Small intestine (tissue), 7 donors: ENCODE results near the gene CIDEC. TPM values are rescaled to one million over a fixed set of nuclear protein-coding genes. Genes with fewer than 3 reads are reported as not detected.
"Not testable (repeated sequence)": the region's sequence is repeated elsewhere in the genome, so short reads cannot be mapped to it uniquely, and the experiment has no call there.

Experiments used
- DNase-seq, 2 donors: peaks; one replicate each; pipeline versions ENCODE4 v3.0.0 to v3.0.0-alpha.2; 2013
- FAIRE-seq: peaks from 2 replicates; lab custom pipeline; 2012; peaks lifted over from hg19 to GRCh38; lab: Jason Lieb, UNC
- H3K27ac ChIP-seq, 3 donors: one replicate each; pipeline ENCODE4 v1.5.1; 2013; ENCODE audit warnings: low read length in 2 of 3, mild to moderate bottlenecking in 2 of 3, control low read depth in 1 of 3, inconsistent platforms in 1 of 3, low read depth in 1 of 3, moderate library complexity in 1 of 3
- H3K27me3 ChIP-seq, 3 donors: one replicate each; pipeline ENCODE4 v1.6.1; 2013; ENCODE audit warnings: low read length in 3 of 3, inconsistent platforms in 1 of 3; ENCODE audit not compliant: control insufficient read depth in 3 of 3, insufficient read depth in 3 of 3
- H3K36me3 ChIP-seq, 3 donors: one replicate each; pipeline ENCODE4 v1.6.1; 2013; ENCODE audit warnings: low read length in 3 of 3, inconsistent platforms in 1 of 3, low read depth in 1 of 3, mild to moderate bottlenecking in 1 of 3, moderate library complexity in 1 of 3; ENCODE audit not compliant: control insufficient read depth in 3 of 3, insufficient read depth in 2 of 3
- H3K4me1 ChIP-seq, 3 donors: one replicate each; pipeline ENCODE4 v1.6.1; 2013; ENCODE audit warnings: low read length in 2 of 3, inconsistent platforms in 1 of 3, low read depth in 1 of 3, mild to moderate bottlenecking in 1 of 3, moderate library complexity in 1 of 3; ENCODE audit not compliant: control insufficient read depth in 3 of 3, insufficient read depth in 2 of 3
- H3K4me3 ChIP-seq, 3 donors: one replicate each; pipeline ENCODE4 v1.5.1; 2013; ENCODE audit warnings: low read length in 3 of 3, control low read depth in 1 of 3, inconsistent platforms in 1 of 3, low read depth in 1 of 3, mild to moderate bottlenecking in 1 of 3, moderate library complexity in 1 of 3
- H3K9me3 ChIP-seq, 2 donors: one replicate each; pipeline ENCODE4 v1.6.1; 2013; ENCODE audit warnings: low read depth in 1 of 2, low read length in 1 of 2; ENCODE audit not compliant: control insufficient read depth in 2 of 2, insufficient read depth in 1 of 2
- WGBS, 3 donors: extraction: QIAGEN DNeasy Blood & Tissue Kit; methylation state at CpG; one replicate each; pipeline ENCODE4 v1.1.7; 2013; 5-methylcytosine and 5-hydroxymethylcytosine counted together
- polyA plus RNA-seq, 4 donors: library from polyadenylated mRNA; stranded (reverse) in 3 of 4; unstranded in 1 of 4; fragments of 200-250 nt in 3 of 4; fragments of 120-200 nt in 1 of 4; gene quantifications; one replicate each; pipeline versions ENCODE4 v1.2.1 to v1.2.3, GENCODE V29; 2013
- donor health status: healthy with polysubstance abuse.
- donor health status: control.
- donor health status: control.
- donor health status: Bipolar disorder and iron deficiency.
- donor health status: healthy.

The CIDEC gene
- polyA plus RNA-seq, 4 donors = 19.0 to 748 (median 310) TPM

DNA sequence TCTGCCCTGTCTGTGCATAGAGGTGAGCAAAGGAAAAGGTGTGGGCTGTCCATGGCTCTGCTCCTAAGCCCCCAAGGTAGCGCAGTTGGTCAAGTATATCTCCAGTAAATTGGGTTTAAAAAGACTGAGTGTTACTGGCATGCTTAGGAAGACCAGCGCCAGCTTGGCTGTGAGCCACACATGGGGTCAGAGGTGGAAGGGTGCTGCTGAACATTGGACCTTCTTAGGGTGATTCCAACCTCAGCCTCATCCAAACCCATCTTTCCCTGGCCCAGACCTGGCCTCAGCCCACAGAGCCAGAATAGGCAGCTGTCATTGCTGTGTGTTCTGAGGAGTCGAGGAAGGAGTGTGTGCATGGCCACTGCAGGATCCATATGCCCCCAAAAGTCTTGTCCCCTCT is 28.2 kb upstream of the CIDEC start:
- WGBS, 3 donors = 52 to 78% (median 63%) methylated on average over 3 of the region's 3 CpGs
- DNase-seq (peak in 1 of 2 donors; percentile 63), FAIRE-seq (no peak)
- Histone ChIP-seq H3K4me3 (no peak overlapping the region), H3K27ac (no peak overlapping the region), H3K9me3 (no peaks in the 10 kb centered on the region), H3K4me1 (peaks cover 0 to 11% (median 8%) of the 10 kb centered on the region in 3 donors), H3K36me3 (peaks cover 0 to 69% (median 12%) of the 10 kb centered on the region in 3 donors), H3K27me3 (no peaks in the 10 kb centered on the region)

DNA sequence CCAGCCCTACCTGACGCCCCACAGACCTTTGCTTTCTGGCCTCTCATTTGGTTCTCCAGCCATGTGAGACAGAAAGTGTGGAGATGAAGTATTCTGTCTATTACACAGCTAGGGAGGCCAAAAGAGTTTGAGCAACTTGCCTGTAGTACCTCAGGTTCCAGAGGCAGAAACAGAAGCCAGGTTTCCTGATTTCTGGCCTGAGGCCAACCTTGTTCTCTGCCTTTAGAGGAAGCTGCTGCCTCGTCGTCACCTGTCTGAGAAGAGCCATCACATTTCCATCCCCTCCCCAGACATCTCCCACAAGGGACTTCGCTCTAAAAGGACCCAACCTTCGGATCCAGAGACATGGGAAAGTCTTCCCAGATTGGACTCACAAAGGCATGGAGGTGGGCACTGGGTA is 26.4 kb upstream of the CIDEC start:
- FAIRE-seq (no peak), DNase-seq (no peak)
- no peak overlapping the region for H3K27ac ChIP-seq
- H3K4me1 ChIP-seq = peaks cover 4 to 19% (median 11%) of the 10 kb centered on the region in 3 donors
- no peak overlapping the region for H3K4me3 ChIP-seq
- no peaks in the 10 kb centered on the region for H3K9me3 ChIP-seq
- 66 to 73% (median 67%) methylated on average over 5 of the region's 5 CpGs for WGBS, 3 donors
- peaks cover 0 to 59% (median 12%) of the 10 kb centered on the region in 3 donors for H3K36me3 ChIP-seq
- H3K27me3 ChIP-seq = no peaks in the 10 kb centered on the region

DNA sequence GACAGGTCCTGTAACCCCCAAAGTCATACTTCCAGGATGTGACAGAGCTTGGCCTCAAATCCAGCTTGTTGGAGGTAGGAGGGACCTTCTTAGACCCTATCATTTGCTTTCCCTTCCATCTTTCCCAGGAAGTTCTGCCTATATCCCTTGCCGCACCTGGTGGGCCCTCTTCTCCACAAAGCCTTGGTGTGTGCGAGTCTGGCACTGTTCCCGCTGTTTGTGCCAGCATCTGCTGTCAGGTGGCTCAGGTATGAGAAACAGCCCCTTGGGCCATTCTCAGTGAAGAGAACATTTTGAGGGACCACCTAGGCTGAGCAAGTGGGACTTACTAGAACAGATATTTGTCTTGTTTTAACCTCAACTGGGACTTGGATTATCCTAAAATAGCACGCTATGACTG is 23.9 kb upstream of the CIDEC start:
- FAIRE-seq = no peak
- WGBS, 3 donors = 28 to 65% (median 36%) methylated on average over 4 of the region's 4 CpGs
- Histone ChIP-seq H3K27ac (peak overlapping the region in 1 of 3 donors; percentile 2), H3K27me3 (no peaks in the 10 kb centered on the region), H3K36me3 (peaks cover 0 to 38% (median 0%) of the 10 kb centered on the region in 3 donors), H3K4me1 (peaks cover 4 to 34% (median 13%) of the 10 kb centered on the region in 3 donors), H3K4me3 (peak overlapping the region in 2 of 3 donors; percentile 70 to 72), H3K9me3 (peaks cover 0 to 7% of the 10 kb centered on the region in 2 donors)
- no peak for DNase-seq

DNA sequence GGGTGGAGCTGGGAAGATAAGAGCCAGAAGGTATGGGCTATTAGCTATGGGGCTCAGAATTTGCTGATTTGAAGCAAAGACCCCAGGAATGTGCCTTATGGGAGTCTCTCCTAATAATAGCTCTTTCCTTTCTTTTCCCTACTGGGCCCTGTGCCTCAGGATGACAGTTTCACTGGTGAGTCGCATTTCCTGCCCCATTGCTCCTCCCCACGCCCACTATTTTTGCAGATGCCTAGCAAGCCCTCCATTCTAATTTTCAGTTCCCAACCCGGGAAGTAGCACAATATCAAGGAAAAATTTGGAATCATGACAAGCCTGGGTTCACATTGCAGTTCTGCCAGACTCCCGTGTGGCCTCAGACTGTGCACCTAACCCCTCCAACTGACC is 23.2 kb upstream of the CIDEC start:
- H3K27me3 ChIP-seq = no peaks in the 10 kb centered on the region
- no peak for FAIRE-seq
- H3K4me1 ChIP-seq = peaks cover 4 to 38% (median 12%) of the 10 kb centered on the region in 3 donors
- DNase-seq = peak in 1 of 2 donors; percentile 24
- H3K27ac ChIP-seq = peak overlapping the region; percentile 79 to 91 (median 83)
- peaks cover 0 to 32% (median 0%) of the 10 kb centered on the region in 3 donors for H3K36me3 ChIP-seq
- WGBS, 3 donors = 6 to 22% (median 13%) methylated on average over 4 of the region's 4 CpGs
- peaks cover 0 to 7% of the 10 kb centered on the region in 2 donors for H3K9me3 ChIP-seq
- H3K4me3 ChIP-seq = peak overlapping the region; percentile 10 to 72 (median 70)

DNA sequence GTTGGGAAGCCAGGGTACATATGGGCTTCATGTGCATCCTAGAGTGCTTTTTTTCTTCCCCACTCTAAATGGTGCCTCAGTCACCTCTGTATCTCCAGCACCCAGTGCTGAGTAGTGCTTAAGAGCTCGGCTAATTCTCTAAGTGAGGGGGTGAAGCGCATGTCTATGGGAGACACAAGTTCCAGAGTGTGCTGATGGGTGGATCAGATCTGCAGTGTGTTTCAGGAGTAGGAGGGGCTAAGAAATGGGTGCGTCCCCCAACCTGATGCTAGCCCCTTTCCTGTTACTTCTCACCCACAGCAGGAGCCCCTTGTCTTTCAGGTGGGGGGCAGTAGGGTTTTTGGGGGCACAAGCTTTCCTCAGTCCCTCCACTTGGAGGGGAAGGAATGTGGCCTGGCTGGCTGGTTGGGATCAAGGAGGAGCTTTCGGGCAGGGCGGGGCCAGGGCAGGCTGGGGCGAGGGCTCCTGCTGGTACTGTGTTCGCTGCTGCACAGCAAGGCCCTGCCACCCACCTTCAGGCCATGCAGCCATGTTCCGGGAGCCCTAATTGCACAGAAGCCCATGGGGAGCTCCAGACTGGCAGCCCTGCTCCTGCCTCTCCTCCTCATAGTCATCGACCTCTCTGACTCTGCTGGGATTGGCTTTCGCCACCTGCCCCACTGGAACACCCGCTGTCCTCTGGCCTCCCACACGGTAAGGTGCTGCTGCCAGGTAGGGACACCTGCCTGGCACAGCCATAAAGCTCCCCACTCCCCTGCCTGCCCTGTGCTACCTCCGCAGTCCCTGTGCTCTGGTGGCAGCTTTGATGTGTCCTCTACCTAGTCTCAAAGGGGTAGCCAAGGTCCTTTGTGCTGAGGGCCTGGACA is 22.6 kb upstream of the CIDEC start, which contains the start of gene IL17RE:
TSS of gene IL17RE (plus strand) at position 477 of the 866 bp plus-strand sequence. CDS start at position 562, 85 bp downstream.
- no peaks in the 10 kb centered on the region for H3K27me3 ChIP-seq
- peaks cover 0 to 7% of the 10 kb centered on the region in 2 donors for H3K9me3 ChIP-seq
- FAIRE-seq = no peak
- H3K36me3 ChIP-seq = peaks cover 0 to 26% (median 0%) of the 10 kb centered on the region in 3 donors
- DNase-seq = peak; percentile 80 to 81
- WGBS, 3 donors = 4 to 39% (median 31%) methylated on average over 11 to 13 of the region's 13 CpGs
- peak within 1 kb of the TSS; percentile 79 to 91 (median 83) for H3K27ac ChIP-seq
- peak within 1 kb of the TSS; percentile 10 to 72 (median 70) for H3K4me3 ChIP-seq
- H3K4me1 ChIP-seq = peaks cover 4 to 38% (median 10%) of the 10 kb centered on the region in 3 donors

DNA sequence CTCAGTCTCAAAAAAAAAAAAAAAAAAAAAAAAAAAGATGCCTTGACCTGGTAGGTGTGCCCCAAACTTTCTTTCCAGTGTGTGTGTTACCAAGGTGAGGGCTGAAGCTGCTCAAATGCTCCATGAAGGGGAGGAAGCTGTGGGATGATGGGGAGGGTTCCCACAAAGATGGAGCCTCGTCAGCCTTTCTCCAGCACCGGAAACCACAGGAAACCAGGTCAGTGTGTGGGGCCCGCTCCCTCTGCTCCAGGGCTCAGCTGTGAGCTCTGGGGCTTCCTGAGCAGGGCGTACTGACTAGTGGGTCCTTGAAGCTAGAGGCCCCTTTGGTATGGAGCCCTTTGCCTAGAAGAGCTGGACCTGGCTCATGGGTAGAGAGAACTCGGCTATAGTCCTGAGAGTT is 21.9 kb upstream of the CIDEC start:
- Histone ChIP-seq H3K27me3 (no peaks in the 10 kb centered on the region), H3K9me3 (peaks cover 0 to 7% of the 10 kb centered on the region in 2 donors), H3K27ac (peak overlapping the region; percentile 79 to 91 (median 83)), H3K36me3 (peaks cover 0 to 20% (median 0%) of the 10 kb centered on the region in 3 donors), H3K4me3 (peak overlapping the region in 1 of 3 donors; percentile 70), H3K4me1 (peaks cover 4 to 44% (median 12%) of the 10 kb centered on the region in 3 donors)
- DNase-seq = no peak
- WGBS, 3 donors = 28 to 43% (median 40%) methylated on average over 5 of the region's 5 CpGs
- no peak for FAIRE-seq

DNA sequence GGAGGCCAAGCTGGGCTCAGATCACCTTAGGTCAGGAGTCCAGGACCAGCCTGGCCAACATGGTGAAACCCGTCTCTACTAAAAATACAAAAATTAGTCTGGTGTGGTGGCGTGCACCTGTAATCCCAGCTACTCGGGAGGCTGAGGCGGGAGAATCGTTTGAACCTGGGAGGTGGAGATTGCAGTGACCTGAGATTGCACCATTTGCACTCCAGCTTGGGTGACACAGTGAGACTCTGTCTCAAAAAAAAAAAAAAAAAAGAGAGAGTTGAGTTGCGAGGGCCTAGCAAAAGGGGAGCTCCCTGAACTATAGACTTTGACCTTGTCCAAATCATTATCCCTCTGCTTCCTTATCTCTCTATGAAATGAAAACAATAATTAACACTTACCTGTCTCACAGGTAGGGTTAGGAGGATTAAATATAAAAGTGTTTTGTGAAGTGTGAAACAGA is 20.9 kb upstream of the CIDEC start:
- FAIRE-seq = not testable (repeated sequence)

DNA sequence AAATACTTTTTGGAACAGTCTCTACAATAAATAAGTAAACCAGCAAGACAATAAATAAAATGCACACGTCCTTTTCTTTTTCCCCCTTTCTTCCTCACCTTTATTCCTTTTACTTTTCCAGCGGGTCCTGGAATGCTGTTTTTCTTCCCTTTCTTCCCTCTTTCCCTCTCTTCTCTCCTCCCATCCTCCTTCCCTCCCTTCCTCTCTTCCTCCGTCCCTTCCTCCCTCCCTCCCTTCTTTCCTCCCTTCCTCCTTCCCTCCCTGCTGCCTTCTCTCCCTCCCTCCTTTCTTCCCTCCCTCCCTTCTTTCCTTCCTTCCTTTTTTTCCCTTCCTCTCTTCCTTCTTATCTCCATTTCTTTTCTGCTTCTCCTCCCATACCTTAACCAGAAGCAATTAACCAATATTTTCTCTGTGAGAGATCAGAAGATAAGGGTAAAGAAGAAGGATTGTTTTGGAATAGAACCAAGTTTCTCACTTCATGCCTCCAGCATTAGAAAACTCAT is 19.3 kb upstream of the CIDEC start:
- Histone ChIP-seq H3K36me3 (peaks cover 0 to 5% (median 0%) of the 10 kb centered on the region in 3 donors), H3K27ac (peak overlapping the region; percentile 90 to 95 (median 92)), H3K9me3 (peaks cover 0 to 7% of the 10 kb centered on the region in 2 donors), H3K4me3 (no peak overlapping the region), H3K4me1 (peaks cover 7 to 55% (median 10%) of the 10 kb centered on the region in 3 donors), H3K27me3 (no peaks in the 10 kb centered on the region)
- peak in 1 of 2 donors; percentile 52 for DNase-seq
- WGBS, 3 donors = 35 to 52% (median 39%) methylated on average over 3 of the region's 3 CpGs
- no peak for FAIRE-seq

More for the DNA sequence above, 20.9 kb upstream of the CIDEC start:
- H3K36me3 ChIP-seq = peaks cover 0 to 10% (median 0%) of the 10 kb centered on the region in 3 donors
- not testable (repeated sequence) for H3K9me3 ChIP-seq, H3K4me3 ChIP-seq, H3K27me3 ChIP-seq
- peak overlapping the region in 2 of 3 donors; percentile 14 to 79 for H3K27ac ChIP-seq
- 25 to 70% (median 38%) methylated on average over 6 of the region's 6 CpGs for WGBS, 3 donors
- DNase-seq = peak; percentile 90 to 95
- H3K4me1 ChIP-seq = peaks cover 4 to 53% (median 10%) of the 10 kb centered on the region in 3 donors
